K562 (cell line): ENCODE results near the gene HNF4A. TPM values are rescaled to one million over a fixed set of nuclear protein-coding genes. Genes with fewer than 3 reads are reported as not detected.

Source experiments
- ATAC-seq: fragments of 200-7000 bp; cut with Tn5 transposase; 3 replicates; pipeline ENCODE4 v1.9.1; 2020; ENCODE audit warnings: moderate library complexity
- BruUV-seq: library from RNA; stranded (reverse); fragments of 400-500 nt; replicated peaks from 2 replicates; lab custom pipeline; 2021; lab: Mats Ljungman, UMichigan
- CTCF ChIA-PET: fragments of 300-600 bp; formaldehyde crosslinking; extraction: SDS; loops from one replicate; lab custom pipeline; 2021; ENCODE audit warnings: low intra/inter-chr PET ratio; lab: Yijun Ruan, JAX
- POLR2A ChIA-PET: fragments of 300-600, 350-650 bp; sonication (Branson Sonifier 250); formaldehyde crosslinking; extraction: SDS; loops from one replicate; lab custom pipeline; 2021; ENCODE audit warnings: antibody characterized with exemption, inconsistent platforms; lab: Yijun Ruan, JAX
- DNase-seq, 4 experiments: peaks; one replicate each; pipeline versions ENCODE4 v3.0.0 to v3.0.0-alpha.2; 2011 to 2018; ENCODE audit warnings: low spot score in 3 of 4, mixed read lengths in 3 of 4; ENCODE audit errors: extremely low read depth in 1 of 4
- FAIRE-seq: peaks from 2 replicates; lab custom pipeline; 2011; peaks lifted over from hg19 to GRCh38; lab: Jason Lieb, UNC
- H2AFZ ChIP-seq: 2 replicates; pipeline ENCODE4 v1.6.0; 2011; ENCODE audit warnings: low read depth, low read length, control low read depth, inconsistent platforms
- H3K27ac ChIP-seq: fragments of 200-600 bp; 3 replicates; pipeline ENCODE4 v1.8.0; 2011; ENCODE audit warnings: low read depth, mild to moderate bottlenecking, control low read depth, inconsistent platforms, low read length, moderate library complexity, mixed read lengths; ENCODE audit errors: extremely low read depth
- H3K27me3 ChIP-seq, 2 experiments: fragments of 300-600 bp in 1 of 2; 2 replicates in 1 of 2; 3 replicates in 1 of 2; pipeline versions ENCODE4 v1.6.0 to v1.8.0; 2011; ENCODE audit warnings: inconsistent platforms in 2 of 2, low read length in 2 of 2, mild to moderate bottlenecking in 1 of 2, mixed read lengths in 1 of 2, moderate library complexity in 1 of 2; ENCODE audit not compliant: control insufficient read depth in 2 of 2, insufficient read depth in 2 of 2
- H3K36me3 ChIP-seq: fragments of 300-600 bp; 3 replicates; pipeline ENCODE4 v1.8.0; 2011; ENCODE audit warnings: mild to moderate bottlenecking, low read length, inconsistent platforms; ENCODE audit not compliant: control insufficient read depth, insufficient read depth
- H3K4me1 ChIP-seq, 2 experiments: fragments of 200-600 bp in 1 of 2; replicated peaks in 1 of 2; 2 replicates in 1 of 2; 3 replicates in 1 of 2; pipeline versions ENCODE4 v1.5.1 to v1.8.0; 2011; ENCODE audit warnings: inconsistent platforms in 2 of 2, low read length in 2 of 2, mild to moderate bottlenecking in 1 of 2, mixed read lengths in 1 of 2, moderate library complexity in 1 of 2; ENCODE audit not compliant: control insufficient read depth in 2 of 2, insufficient read depth in 2 of 2
- H3K4me2 ChIP-seq: 2 replicates; pipeline ENCODE4 v1.6.1; 2011; ENCODE audit warnings: low read length, control low read depth, inconsistent platforms, mixed read lengths; ENCODE audit not compliant: insufficient read depth
- H3K4me3 ChIP-seq: fragments of 200-600 bp; sonication (generic), shearing (Covaris generic); 2 replicates; pipeline ENCODE4 v1.5.1; 2016; ENCODE audit warnings: control low read depth, inconsistent platforms
- H3K79me2 ChIP-seq: fragments of 200-600 bp; 3 replicates; pipeline ENCODE4 v1.8.0; 2011; ENCODE audit warnings: low read length, inconsistent platforms; ENCODE audit not compliant: control insufficient read depth, insufficient read depth
- H3K9ac ChIP-seq, 2 experiments: 2 replicates each; pipeline versions ENCODE4 v1.6.0 to v1.6.1; 2011; ENCODE audit warnings: low read depth in 2 of 2, low read length in 2 of 2, control low read depth in 1 of 2, inconsistent platforms in 1 of 2, mild to moderate bottlenecking in 1 of 2, mixed read lengths in 1 of 2; ENCODE audit not compliant: insufficient read depth in 1 of 2
- H3K9me1 ChIP-seq: one replicate; pipeline ENCODE4 v1.6.0; 2011; ENCODE audit warnings: inconsistent platforms, mild to moderate bottlenecking, low read length, moderate library complexity; ENCODE audit not compliant: control insufficient read depth, insufficient read depth
- H3K9me3 ChIP-seq: replicated peaks from 2 replicates; pipeline ENCODE4 v1.5.1; 2011; ENCODE audit warnings: low read depth, low read length, inconsistent platforms; ENCODE audit not compliant: control insufficient read depth, insufficient read depth
- H4K20me1 ChIP-seq: replicated peaks from 2 replicates; pipeline ENCODE4 v1.6.1; 2011; ENCODE audit warnings: low read length, inconsistent platforms, mixed read lengths; ENCODE audit not compliant: control insufficient read depth, insufficient read depth
- ARNT ChIP-seq, 2 experiments: fragments of 450-650 bp; IDR thresholded peaks; 2 replicates each; pipeline ENCODE4 v1.6.1; 2016; ENCODE audit warnings: mild to moderate bottlenecking in 1 of 2
- CBX1 ChIP-seq: sonication (generic); IDR thresholded peaks from 2 replicates; pipeline ENCODE4 v1.6.1; 2016; ENCODE audit warnings: antibody characterized with exemption, low read depth, mild to moderate bottlenecking
- ELF4 ChIP-seq: fragments of 450-650 bp; formaldehyde crosslinking; IDR thresholded peaks from 2 replicates; pipeline ENCODE4 v1.4.0; 2022; ENCODE audit warnings: missing genetic modification characterization
- EP300 ChIP-seq: IDR thresholded peaks from 2 replicates; pipeline ENCODE4 v1.6.1; 2012; ENCODE audit warnings: low read length, improper control_type of control experiment
- GTF2F1 ChIP-seq: IDR thresholded peaks from 2 replicates; pipeline ENCODE4 v1.6.1; 2011; ENCODE audit warnings: low read depth, low read length, improper control_type of control experiment
- HMG20A ChIP-seq: fragments of 450-650 bp; formaldehyde crosslinking; conservative IDR thresholded peaks from 2 replicates; pipeline ENCODE4 v1.4.0; 2020; ENCODE audit warnings: mild to moderate bottlenecking, mixed read lengths
- KAT2B ChIP-seq: IDR thresholded peaks from one replicate; pipeline ENCODE4 v1.6.1; 2012; ENCODE audit warnings: low read depth, mild to moderate bottlenecking, control low read depth, inconsistent platforms, low read length, moderate library complexity
- MTA3 ChIP-seq: fragments of 450-650 bp; formaldehyde crosslinking; IDR thresholded peaks from 2 replicates; pipeline ENCODE4 v1.6.1; 2017; ENCODE audit warnings: mild to moderate bottlenecking, borderline replicate concordance
- PHB2 ChIP-seq: fragments of 450-650 bp; IDR thresholded peaks from 2 replicates; pipeline ENCODE4 v1.6.1; 2017; ENCODE audit warnings: low read depth
- SNRNP70 ChIP-seq: fragments of 200-400 bp; formaldehyde crosslinking; optimal IDR thresholded peaks from 2 replicates; pipeline ENCODE3; 2017; ENCODE audit warnings: low read depth, low read length
- TEAD1 ChIP-seq, 2 experiments: fragments of 450-650 bp in 1 of 2; sonication (generic) in 1 of 2; formaldehyde crosslinking; IDR thresholded peaks; 2 replicates each; pipeline versions ENCODE4 v1.4.0 to v1.8.0; 2020 to 2022; ENCODE audit warnings: mild to moderate bottlenecking in 2 of 2, missing genetic modification reagents in 1 of 2
- ZBTB8A ChIP-seq: fragments of 450-650 bp; IDR thresholded peaks from 2 replicates; pipeline ENCODE4 v1.6.1; 2018; ENCODE audit warnings: mild to moderate bottlenecking, moderate library complexity; ENCODE audit not compliant: partially characterized antibody
- WGBS: fragments of 100-300 bp; shearing (Covaris generic); methylation state at CpG from one replicate; pipeline ENCODE4 v1.1.6; 2016; ENCODE audit warnings: low coverage, mixed read lengths; ENCODE audit not compliant: insufficient coverage; ENCODE audit errors: missing lambda C conversion rate; 5-methylcytosine and 5-hydroxymethylcytosine counted together
- in situ Hi-C: fragments of 300-500 bp; cut with MboI; formaldehyde crosslinking; loops from 4 replicates; pipeline ENCODE4 v1.15.0; 2018; ENCODE audit warnings: inconsistent platforms, mixed read lengths
- intact Hi-C: fragments of 100-400 bp; cut with micrococcal nuclease; formaldehyde crosslinking; loops from 2 replicates; pipeline ENCODE4 v1.14.2; 2022
- polyA plus RNA-seq, 8 experiments: library from polyadenylated mRNA; depleted of rRNA in 4 of 8; stranded (reverse) in 5 of 8; unstranded in 3 of 8; fragments of >200 nt; fragmentation: Nextera tagmentation in 2 of 8; fragmentation: Illumina TruSeq in 1 of 8; extraction: Ambion mirVana in 2 of 8; extraction: Trizol in 1 of 8; gene quantifications; 2 replicates each; pipeline versions ENCODE4 v1.2.1 to v1.2.3, GENCODE V29; 2011 to 2014; ENCODE audit warnings: inconsistent platforms in 1 of 8, missing spikeins in 1 of 8
- total RNA-seq, 7 experiments: library from RNA; depleted of rRNA in 6 of 7; stranded (reverse); fragments of >200 nt in 6 of 7; fragmentation: Illumina TruSeq in 2 of 7; extraction: Trizol in 2 of 7; gene quantifications; 2 replicates each; pipeline versions ENCODE4 v1.2.1 to v1.2.3, GENCODE V29; 2011 to 2021; ENCODE audit warnings: low replicate concordance in 1 of 7
- TF ChIP-seq, protein P1 (sequence below), 2 experiments: fragments of 450-650 bp; IDR thresholded peaks; 2 replicates each; pipeline ENCODE4 v1.6.1; 2016; ENCODE audit warnings: mild to moderate bottlenecking in 2 of 2, borderline replicate concordance in 1 of 2, low read depth in 1 of 2, moderate library complexity in 1 of 2

HNF4A gene
- total and polyA plus RNA-seq, 9 of the 15 experiments (the other 6 are each of a cell fraction or from before 2014, with no cell fraction given) = 0.03 to 0.27 (median 0.08) TPM; not detected in 5

DNA sequence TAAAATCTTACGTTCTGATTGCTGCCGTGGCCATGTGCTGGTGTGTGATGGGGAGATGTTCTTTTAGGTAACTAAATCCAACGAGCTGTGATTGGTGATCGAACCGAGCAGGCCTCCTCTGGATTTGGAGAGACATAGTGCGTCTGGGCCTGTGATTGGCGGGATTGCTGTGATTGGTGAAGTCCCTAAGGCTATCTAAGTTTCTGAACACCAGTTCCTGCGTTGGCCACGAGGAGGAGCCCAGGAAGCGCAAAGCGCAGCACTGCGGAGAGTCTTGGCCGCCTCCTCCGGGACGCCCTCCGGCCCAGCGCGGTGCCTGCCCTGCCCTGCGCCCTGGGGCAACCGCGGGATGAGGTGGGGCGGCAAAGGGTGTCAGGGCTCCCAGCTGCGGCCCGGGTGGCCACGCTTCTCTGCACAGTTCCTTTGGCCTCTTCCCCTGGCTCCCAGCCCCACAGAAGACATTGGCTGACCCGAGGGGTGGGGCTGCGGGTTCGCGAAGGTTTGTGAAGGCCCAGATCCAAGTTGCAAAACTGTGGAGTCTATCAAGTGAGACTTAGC, 33.0 kb downstream of the HNF4A start:
- H3K4me2 ChIP-seq = peak overlapping the region; percentile 38; the same call in 1 of the 2 replicates
- ATAC-seq = peak; percentile 92
- FAIRE-seq = peak; percentile 90
- H3K4me3 ChIP-seq = no peak overlapping the region
- DNase-seq = peak; percentile 74 to 79 (median 76)
- no peak overlapping the region; a peak in 1 of 4 replicates for H3K9ac ChIP-seq
- no peak overlapping the region for H2AFZ ChIP-seq
- H3K79me2 ChIP-seq = no peaks in the 10 kb centered on the region
- POLR2A ChIA-PET = interaction anchor here (0.6 to 1.6 kb wide), 4 partner anchors 10 to 205 kb away, joined by 3 to 5 read pairs (median 3); no protein-coding TSS in a partner anchor
- peaks cover 0 to 6% of the 10 kb centered on the region in 2 experiments; a peak in 3 of 5 replicates for H3K4me1 ChIP-seq
- WGBS = 1% methylated on average over 25 of the region's 29 CpGs
- H4K20me1 ChIP-seq = no peaks in the 10 kb centered on the region; the same call in 1 of the 2 replicates
- H3K27me3 ChIP-seq = peaks cover 2 to 20% of the 10 kb centered on the region in 2 experiments; a peak in 2 of 5 replicates
- H3K9me1 ChIP-seq = no peaks in the 10 kb centered on the region
- no TSS peak for BruUV-seq
- CTCF ChIA-PET = interaction anchor here (0.6 to 5.7 kb wide), 9 partner anchors 19 to 344 kb away, joined by 3 to 79 read pairs (median 4); no protein-coding TSS in a partner anchor
- in situ Hi-C loops (loop anchor here (5.0 kb wide), 1 partner anchor 74 kb away; no protein-coding TSS in a partner anchor), intact Hi-C loops (loop anchor here (1.0 to 5.0 kb wide), 3 partner anchors 73 to 294 kb away; no protein-coding TSS in a partner anchor)
- no peak overlapping the region for H3K27ac ChIP-seq
- no peaks in the 10 kb centered on the region for H3K36me3 ChIP-seq
- no peaks in the 10 kb centered on the region for H3K9me3 ChIP-seq
- no peak for TF ChIP-seq HMG20A (CRISPR knock-in tag)
- TF ChIP-seq PHB2 = no peak
- 0 out of 4 replicates have a peak, but pooled peaks of 1 of the 2 experiments have one; percentile 27 for TF ChIP-seq TEAD1 (CRISPR knock-in tag; IDR thresholded peaks at IDR 0.05)
- no peak for TF ChIP-seq ZBTB8A
- no peak for TF ChIP-seq ELF4 (CRISPR knock-in tag)
- 0 out of 2 replicates have a peak, but pooled peaks have one; percentile 82 for TF ChIP-seq CBX1
- no peak for TF ChIP-seq SNRNP70
- TF ChIP-seq GTF2F1 = no peak
- TF ChIP-seq EP300 = no peak
- TF ChIP-seq ARNT (IDR thresholded peaks at IDR 0.05) = no peak; a peak in 1 of 4 replicates
- TF ChIP-seq, protein P1, sequence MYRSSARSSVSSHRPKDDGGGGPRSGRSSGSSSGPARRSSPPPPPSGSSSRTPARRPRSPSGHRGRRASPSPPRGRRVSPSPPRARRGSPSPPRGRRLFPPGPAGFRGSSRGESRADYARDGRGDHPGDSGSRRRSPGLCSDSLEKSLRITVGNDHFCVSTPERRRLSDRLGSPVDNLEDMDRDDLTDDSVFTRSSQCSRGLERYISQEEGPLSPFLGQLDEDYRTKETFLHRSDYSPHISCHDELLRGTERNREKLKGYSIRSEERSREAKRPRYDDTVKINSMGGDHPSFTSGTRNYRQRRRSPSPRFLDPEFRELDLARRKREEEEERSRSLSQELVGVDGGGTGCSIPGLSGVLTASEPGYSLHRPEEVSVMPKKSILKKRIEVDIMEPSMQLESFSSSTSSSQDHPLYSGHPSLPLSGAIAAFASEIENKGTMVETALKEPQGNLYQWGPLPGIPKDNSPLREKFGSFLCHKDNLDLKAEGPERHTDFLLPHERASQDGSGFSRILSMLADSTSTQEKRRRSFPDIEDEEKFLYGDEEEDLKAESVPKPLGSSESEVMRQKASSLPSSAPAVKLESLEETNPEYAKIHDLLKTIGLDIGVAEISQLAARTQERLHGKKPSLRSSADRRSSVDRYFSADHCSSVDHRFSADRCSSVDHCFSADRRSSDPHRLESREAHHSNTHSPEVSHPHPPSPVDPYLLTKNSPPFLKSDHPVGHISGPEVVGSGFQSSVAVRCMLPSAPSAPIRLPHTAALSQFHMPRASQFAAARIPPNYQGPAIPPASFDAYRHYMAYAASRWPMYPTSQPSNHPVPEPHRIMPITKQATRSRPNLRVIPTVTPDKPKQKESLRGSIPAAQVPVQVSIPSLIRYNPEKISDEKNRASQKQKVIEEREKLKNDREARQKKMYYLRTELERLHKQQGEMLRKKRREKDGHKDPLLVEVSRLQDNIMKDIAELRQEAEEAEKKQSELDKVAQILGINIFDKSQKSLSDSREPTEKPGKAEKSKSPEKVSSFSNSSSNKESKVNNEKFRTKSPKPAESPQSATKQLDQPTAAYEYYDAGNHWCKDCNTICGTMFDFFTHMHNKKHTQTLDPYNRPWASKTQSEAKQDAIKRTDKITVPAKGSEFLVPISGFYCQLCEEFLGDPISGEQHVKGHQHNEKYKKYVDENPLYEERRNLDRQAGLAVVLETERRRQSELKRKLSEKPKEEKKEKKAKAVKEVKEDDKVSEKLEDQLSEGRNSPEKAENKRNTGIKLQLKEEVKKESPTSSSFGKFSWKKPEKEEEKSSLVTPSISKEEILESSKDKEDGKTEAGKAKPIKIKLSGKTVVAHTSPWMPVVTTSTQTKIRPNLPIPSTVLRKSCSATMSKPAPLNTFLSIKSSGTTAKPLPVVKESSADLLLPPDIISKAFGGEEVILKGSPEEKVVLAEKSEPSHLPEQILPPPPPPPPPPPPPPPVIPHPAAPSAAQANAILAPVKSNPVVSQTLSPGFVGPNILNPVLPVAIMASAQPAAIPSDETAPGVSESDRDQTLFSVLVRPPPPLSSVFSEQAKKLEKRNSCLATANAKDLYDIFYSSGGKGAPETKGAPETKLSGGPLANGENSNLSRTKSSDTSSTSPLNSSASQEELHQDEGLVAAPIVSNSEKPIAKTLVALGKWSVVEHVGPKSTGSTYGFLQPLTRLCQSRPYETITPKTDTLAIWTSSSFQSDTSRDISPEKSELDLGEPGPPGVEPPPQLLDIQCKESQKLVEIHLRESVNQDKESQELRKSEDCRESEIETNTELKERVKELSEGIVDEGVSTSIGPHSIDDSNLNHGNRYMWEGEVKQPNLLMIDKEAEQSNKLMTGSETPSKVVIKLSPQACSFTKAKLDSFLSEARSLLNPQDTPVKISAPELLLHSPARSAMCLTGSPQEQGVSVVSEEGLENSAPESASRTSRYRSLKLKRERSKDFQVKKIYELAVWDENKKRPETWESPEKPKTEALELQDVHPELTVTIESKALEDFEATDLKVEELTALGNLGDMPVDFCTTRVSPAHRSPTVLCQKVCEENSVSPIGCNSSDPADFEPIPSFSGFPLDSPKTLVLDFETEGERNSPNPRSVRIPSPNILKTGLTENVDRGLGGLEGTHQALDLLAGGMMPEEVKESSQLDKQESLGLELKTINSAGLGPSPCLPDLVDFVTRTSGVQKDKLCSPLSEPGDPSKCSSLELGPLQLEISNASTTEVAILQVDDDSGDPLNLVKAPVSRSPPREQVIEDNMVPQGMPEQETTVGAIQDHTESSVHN (IDR thresholded peaks at IDR 0.05; ENCODE audit: borderline replicate concordance in 1 of 2, low read depth in 1 of 2) = no peak
- TF ChIP-seq KAT2B = no peak
- TF ChIP-seq MTA3 = peak; percentile 55; the same call in 1 of the 2 replicates
